Activated CD8-positive, alpha-beta memory T cell treated with anti-CD3 and anti-CD28 coated beads for 4 hours (primary cell): ENCODE measurements around the gene ZDHHC24.

Experiments used
- DNase-seq, 2 donors: peaks; one replicate each; pipeline ENCODE4 v3.0.0-alpha.2; 2020; ENCODE audit warnings: low read depth in 2 of 2

Gene ZDHHC24

DNA sequence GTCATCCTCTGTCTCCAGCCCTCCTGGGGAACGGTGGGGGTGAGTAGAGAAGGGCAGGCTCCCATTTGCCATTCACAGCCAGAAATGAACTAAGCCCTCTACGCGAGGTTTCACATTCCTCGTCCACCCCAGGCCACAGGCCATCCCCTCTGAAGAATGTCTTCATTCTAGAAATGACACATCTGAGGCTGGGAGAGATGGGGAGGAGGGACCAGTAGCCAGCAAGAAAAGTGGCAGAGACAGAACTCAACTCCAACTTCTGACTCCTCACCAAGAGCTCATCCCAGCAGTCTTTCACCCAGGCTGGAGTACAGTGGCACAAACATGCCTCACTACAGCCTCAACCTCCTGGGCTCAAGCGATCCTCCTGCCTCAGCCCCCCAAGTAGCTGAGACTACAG, 19.1 kb upstream of the ZDHHC24 start:
- DNase-seq: no peak

- no peak for DNase-seq
These were observed 18.7 kb upstream of the ZDHHC24 start for GRCh38 chr11:66564538-66564937.

DNA sequence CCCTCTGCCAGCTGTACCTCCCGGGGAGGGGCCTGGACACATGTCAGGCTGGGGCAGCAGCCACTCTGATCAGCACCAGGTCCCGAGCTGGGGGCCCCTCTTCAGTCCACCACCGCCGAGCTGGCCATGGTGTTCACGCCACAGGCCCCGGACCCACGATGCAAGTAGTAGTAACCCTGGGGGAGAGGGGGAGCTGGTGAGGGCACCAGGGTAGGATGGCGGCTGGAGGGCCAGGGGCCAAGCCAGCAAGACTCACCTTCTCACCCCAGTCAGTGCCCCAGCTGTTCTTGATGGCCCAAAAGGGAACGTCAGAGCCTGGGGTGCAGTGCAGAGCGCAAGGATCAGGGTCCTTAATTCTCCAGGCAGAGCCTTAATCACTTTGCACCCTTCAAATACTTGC, 18.0 kb upstream of the ZDHHC24 start:
- DNase-seq: no peak

DNA sequence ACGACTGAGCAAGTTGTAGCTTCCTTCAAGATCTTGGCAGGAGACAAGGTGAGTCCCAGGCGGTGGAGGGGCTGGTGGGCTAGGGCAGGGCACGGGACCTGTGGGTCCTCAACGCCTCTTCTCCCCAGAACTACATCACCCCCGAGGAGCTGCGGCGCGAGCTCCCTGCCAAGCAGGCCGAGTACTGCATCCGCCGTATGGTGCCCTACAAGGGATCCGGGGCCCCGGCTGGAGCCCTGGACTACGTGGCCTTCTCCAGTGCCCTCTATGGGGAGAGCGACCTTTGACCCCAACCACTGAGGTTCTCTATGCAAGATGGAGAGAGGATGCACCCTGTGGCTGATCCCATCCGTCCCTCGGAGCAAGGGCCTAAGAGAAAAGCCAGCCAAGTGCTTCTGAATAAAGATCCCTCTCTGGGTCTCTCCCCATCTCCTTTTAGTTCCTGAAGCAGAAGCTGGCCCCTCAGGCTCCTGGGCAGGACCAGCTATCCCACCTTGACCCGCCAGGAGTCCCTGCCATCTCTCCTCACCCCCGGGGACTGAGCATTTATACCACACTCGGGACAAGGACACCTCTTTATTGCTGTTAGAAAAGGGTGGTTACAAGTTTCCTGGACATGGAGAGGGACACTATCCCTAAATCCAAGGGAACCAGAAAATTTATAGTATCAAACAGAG, 17.2 kb upstream of the ZDHHC24 start:
- DNase-seq: no peak

- DNase-seq: no peak
These were observed 16.4 kb upstream of the ZDHHC24 start for GRCh38 chr11:66562275-66562674.

- no peak for DNase-seq
These were observed 16.1 kb upstream of the ZDHHC24 start for GRCh38 chr11:66561975-66562248.

DNA sequence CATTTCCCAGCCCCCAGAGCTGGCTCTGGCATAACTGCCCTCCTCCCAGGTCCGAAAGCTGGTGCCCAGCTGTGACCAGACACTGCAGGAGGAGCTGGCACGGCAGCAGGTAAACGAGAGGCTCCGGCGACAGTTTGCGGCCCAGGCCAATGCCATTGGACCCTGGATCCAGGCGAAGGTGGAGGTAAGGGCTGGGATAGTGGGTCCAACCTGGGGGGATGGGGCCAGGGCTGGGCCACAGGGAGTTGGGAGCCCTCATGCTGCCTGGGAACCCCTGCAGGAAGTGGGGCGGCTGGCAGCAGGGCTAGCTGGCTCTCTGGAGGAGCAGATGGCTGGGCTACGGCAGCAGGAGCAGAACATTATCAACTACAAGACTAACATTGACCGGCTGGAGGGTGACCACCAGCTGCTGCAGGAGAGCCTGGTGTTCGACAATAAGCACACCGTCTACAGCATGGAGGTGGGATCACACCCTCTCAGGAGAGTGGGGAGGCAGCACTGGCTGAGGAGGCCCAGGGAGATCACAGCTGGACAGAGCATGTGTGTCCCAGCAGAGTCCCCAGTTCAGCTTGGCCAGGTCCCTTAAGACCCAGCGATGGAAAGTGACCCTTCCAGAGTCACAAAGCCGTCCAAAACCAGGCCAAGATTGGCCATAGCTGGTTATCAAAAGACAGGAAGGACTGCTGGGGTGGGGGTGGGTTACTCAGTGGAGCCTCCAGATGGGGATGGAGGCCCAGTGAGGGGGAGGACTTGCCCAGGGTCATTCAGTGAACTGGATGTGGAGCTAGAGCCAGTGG, 15.5 kb upstream of the ZDHHC24 start:
- DNase-seq: no peak

- no peak for DNase-seq
These were observed 14.2 kb upstream of the ZDHHC24 start for GRCh38 chr11:66559866-66560676.

DNA sequence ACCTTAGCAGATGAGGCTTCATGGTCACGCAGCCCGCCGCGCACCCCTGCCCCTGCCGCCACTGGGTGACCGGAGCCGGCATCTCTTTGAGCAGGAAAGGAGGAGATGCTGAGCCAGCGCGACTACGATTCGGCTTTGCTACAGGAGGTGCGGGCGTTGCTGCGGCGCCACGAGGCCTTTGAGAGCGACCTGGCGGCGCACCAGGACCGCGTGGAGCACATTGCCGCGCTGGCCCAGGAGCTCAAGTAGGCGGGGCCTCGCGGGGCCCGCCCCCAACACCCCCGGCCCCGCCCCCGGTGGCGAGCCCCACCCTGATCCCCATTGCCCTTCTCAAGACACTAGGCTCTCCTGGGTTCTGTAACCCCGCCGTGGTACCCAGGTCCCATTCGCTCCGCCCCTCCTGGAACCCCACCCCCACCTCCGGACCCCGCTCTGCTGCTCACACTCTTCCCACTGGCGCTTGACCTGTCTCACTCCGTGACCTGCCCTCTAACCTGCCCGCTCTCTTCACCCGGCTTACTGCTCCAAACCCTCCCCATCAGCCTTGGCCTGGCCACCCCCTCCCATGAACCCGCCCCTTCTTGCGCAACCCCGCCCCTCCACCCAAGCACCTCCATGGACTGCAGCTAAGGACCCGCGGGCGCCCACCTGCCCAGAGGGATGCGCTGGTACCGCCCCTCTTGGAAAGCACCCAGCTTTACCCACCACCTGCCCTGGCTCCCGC, 13.5 kb upstream of the ZDHHC24 start:
- no peak for DNase-seq

DNA sequence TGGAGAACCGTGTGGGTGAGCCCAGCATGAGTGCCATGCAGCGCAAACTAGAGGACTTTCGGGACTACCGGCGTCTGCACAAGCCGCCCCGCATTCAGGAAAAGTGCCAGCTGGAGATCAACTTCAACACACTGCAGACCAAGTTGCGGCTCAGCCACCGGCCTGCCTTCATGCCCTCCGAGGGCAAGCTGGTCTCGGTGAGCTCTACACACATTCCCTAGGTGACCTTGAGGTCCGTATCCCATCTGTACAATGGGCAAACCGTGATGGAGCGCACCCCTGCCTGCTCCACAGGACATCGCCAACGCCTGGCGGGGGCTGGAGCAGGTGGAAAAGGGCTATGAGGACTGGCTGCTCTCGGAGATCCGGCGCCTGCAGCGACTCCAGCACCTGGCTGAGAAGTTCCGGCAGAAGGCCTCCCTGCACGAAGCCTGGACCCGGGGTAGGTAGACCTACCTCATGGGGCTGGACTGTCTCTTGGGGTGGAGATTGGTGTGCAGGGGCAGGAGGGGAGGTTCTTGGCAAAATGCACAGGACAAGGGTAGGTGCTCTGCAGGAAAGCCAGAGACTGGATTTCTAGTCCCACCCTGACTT, 12.0 kb upstream of the ZDHHC24 start:
- no peak for DNase-seq

DNA sequence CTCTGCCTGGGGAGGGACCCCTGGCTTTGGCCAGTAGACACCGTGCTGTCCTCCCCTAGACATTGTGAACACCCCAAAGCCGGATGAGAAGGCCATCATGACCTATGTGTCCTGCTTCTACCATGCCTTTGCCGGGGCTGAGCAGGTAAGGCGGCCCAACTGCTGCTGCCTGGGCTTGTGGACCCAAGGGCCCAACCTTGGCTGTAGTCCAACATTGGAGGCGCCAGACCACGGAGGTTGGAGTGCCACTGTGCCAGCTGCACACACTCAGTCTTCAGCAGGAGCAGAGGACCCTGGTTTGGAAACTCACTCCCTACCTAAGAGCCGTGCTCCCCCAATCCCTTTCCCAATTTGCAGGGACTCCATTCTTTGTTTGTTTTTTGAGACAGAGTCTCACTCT, 10.2 kb upstream of the ZDHHC24 start:
- DNase-seq: no peak

GRCh38 chr11:66555416-66555815, 9.6 kb upstream of the ZDHHC24 start:
- no peak for DNase-seq

GRCh38 chr11:66554602-66555001, 8.8 kb upstream of the ZDHHC24 start:
- no peak for DNase-seq

- no peak for DNase-seq
These were observed 5.0 kb upstream of the ZDHHC24 start for GRCh38 chr11:66550887-66551286.

DNA sequence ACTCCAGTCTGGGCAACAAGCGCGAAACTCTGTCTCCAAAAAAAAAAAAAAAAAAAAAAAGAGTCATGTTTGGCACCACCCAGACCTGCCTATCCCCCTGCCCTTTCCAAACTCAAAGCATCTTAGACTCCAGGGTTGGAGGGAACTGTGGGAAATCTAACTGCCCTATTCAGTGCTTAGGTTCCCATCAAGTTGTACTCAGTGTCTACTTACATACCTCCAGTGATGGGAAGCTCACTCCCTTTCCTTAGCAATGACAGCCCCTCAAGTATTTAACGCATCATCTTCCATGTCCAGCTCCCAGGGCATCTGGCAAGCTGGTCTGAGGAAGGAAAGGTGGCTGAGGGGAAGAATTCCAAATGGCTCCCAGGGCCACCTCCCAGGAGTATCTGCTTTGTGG, 3.8 kb upstream of the ZDHHC24 start:
- DNase-seq: no peak

GRCh38 chr11:66548774-66549630, 3.2 kb upstream of the ZDHHC24 start:
- no peak for DNase-seq

DNA sequence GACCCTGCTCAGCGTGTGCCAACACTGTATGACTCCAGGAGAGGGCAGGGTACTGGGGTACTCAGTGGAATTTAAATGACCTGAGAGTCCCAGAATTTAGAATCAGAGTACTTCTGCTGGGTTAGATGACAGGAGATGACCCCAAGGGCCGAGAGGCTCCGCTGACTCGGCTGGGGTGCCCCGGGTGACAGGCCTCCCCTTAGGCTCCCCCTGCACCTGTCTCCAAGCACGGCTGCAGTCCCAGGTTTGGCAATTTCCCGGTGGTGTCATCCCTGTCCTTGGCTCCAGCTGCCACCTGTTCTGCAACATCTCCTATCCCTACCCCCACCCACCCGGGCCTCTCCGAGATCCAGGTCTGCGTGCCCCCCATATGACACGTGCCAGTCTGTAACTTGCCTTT, 2.2 kb upstream of the ZDHHC24 start:
- DNase-seq: no peak

GRCh38 chr11:66547662-66548009, 1.8 kb upstream of the ZDHHC24 start:
- DNase-seq: no peak

GRCh38 chr11:66546966-66547661, 1.3 kb upstream of the ZDHHC24 start:
- no peak for DNase-seq

- DNase-seq: no peak
These were observed 619 bp upstream of the ZDHHC24 start, which contains the start of gene ACTN3 for GRCh38 chr11:66546368-66546965. TSS of gene ACTN3 (plus strand) at chr11:66546903. CDS start at chr11:66546938, 35 bp downstream.
